DOHH2 (cell line): ENCODE measurements around the gene TLE3.

Experiments used
- H3F3A ChIP-seq: fragments of 200-600 bp; sonication (generic), shearing (Covaris generic); 2 replicates; pipeline ENCODE4 v1.6.0; 2016; ENCODE audit warnings: antibody characterized with exemption, mild to moderate bottlenecking; ENCODE audit not compliant: control insufficient read depth, insufficient read depth
- H3K27ac ChIP-seq: fragments of 200-600 bp; sonication (generic); 2 replicates; pipeline ENCODE4 v1.5.1; 2014; ENCODE audit warnings: low read depth, mild to moderate bottlenecking, low read length, moderate library complexity
- H3K27me3 ChIP-seq: fragments of 200-600 bp; sonication (generic); 2 replicates; pipeline ENCODE4 v1.6.1; 2014; ENCODE audit warnings: mild to moderate bottlenecking, low read length, mixed read lengths; ENCODE audit not compliant: control insufficient read depth
- H3K36me3 ChIP-seq: fragments of 200-600 bp; sonication (generic); 2 replicates; pipeline ENCODE4 v1.6.1; 2014; ENCODE audit warnings: mild to moderate bottlenecking, low read length, moderate library complexity, mixed read lengths; ENCODE audit not compliant: control insufficient read depth
- H3K4me1 ChIP-seq: fragments of 200-600 bp; sonication (generic); 2 replicates; pipeline ENCODE4 v1.6.1; 2014; ENCODE audit warnings: mild to moderate bottlenecking, low read length, mixed read lengths; ENCODE audit not compliant: control insufficient read depth
- H3K4me2 ChIP-seq: fragments of 200-600 bp; sonication (generic); 2 replicates; pipeline ENCODE4 v1.6.0; 2014; ENCODE audit warnings: mild to moderate bottlenecking, low read length, moderate library complexity
- H3K4me3 ChIP-seq: fragments of 200-600 bp; sonication (generic); 2 replicates; pipeline ENCODE4 v1.5.1; 2014; ENCODE audit warnings: mild to moderate bottlenecking, low read length, mixed read lengths
- H3K79me2 ChIP-seq: fragments of 200-600 bp; sonication (generic); 2 replicates; pipeline ENCODE4 v1.6.1; 2014; ENCODE audit warnings: mild to moderate bottlenecking, low read length, mixed read lengths; ENCODE audit not compliant: control insufficient read depth
- H3K9me2 ChIP-seq: fragments of 200-600 bp; sonication (generic); replicated peaks from 2 replicates; pipeline ENCODE4 v1.6.1; 2014; ENCODE audit warnings: mild to moderate bottlenecking, low read length, mixed read lengths; ENCODE audit not compliant: control insufficient read depth
- H3K9me3 ChIP-seq: fragments of 200-600 bp; sonication (generic); 2 replicates; pipeline ENCODE4 v1.6.1; 2014; ENCODE audit warnings: antibody characterized with exemption, low read length, mixed read lengths; ENCODE audit not compliant: control insufficient read depth, insufficient read depth
- H4K20me1 ChIP-seq: fragments of 200-600 bp; sonication (generic); 2 replicates; pipeline ENCODE4 v1.6.0; 2014; ENCODE audit warnings: low read depth, mild to moderate bottlenecking, antibody characterized with exemption, low read length, moderate library complexity; ENCODE audit not compliant: control insufficient read depth, insufficient read depth
- CTCF ChIP-seq: fragments of 200-600 bp; sonication (generic); IDR thresholded peaks from one replicate; pipeline ENCODE4 v1.5.1; 2014; ENCODE audit warnings: antibody characterized with exemption, mild to moderate bottlenecking, low read depth, low read length; ENCODE audit not compliant: poor library complexity, severe bottlenecking
- EZH2phosphoT487 ChIP-seq: fragments of 200-600 bp; sonication (generic); IDR thresholded peaks from 2 replicates; pipeline ENCODE4 v1.6.1; 2017; ENCODE audit warnings: borderline replicate concordance, mild to moderate bottlenecking, antibody characterized with exemption, low read length, moderate library complexity, mixed read lengths

Gene TLE3

DNA sequence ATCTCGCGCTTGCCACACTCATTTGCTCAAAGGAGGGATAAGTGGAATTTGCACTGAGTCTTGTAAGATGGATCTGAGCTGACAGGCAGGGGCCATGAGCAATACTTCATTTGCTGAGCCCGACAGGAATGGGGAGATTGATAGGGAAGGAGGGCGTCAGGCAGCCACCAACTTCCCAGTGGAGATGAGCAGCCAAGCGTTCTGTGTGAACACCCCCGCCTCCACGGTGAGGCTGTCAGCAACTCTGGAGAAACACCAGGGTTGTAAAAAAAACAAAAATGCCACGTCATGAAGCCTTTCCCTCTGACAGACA is 36.8 kb downstream of the TLE3 start:
- Histone ChIP-seq H3K36me3 (peaks cover 92% of the 10 kb centered on the region), H3K4me3 (no peak overlapping the region), H3F3A (no peaks in the 10 kb centered on the region), H3K27me3 (no peaks in the 10 kb centered on the region), H3K79me2 (no peaks in the 10 kb centered on the region), H3K27ac (no peak overlapping the region), H3K9me3 (no peaks in the 10 kb centered on the region), H3K4me1 (no peaks in the 10 kb centered on the region), H3K9me2 (no peaks in the 10 kb centered on the region), H4K20me1 (no peaks in the 10 kb centered on the region), H3K4me2 (no peak overlapping the region)
- TF ChIP-seq EZH2phosphoT487, result no peak
- no peak for TF ChIP-seq CTCF

DNA sequence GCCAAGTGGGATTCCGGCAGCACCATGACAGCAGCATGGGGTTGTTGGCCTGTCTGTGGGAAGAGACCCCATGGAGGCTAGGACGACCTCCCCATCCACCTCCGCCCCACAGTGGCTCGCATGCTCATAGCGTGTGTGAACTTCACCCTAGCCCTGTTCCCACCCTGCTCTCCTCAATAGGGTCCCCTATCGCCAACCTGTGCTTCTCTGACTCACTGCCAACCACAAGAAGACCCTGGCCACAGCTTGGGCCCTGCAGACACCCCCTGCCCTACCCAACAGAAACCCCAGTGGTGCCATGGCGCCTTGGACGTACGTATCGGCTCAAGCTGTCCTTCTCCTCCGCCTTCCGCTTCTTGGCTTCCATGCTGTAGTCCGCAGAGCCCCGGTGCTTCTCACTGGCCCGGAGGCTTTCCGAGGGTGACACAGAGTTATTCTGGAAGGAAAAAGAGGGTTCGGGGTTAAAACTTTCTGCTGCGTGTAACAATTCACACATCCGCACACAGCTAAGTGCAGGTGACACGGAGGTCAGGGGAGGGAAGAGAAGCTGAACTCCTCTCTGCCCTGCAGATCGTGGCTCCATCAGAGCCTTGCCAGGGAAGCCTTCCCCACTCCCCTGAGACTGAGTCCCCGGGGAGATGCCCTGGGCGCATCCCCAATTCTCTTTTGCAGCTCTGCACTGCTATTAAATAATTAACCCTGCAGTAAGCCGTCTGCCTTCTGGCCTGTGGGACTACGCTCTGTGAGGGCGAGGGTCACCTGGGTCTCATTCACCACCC is 37.3 kb downstream of the TLE3 start:
- Histone ChIP-seq H3K4me3 (no peak overlapping the region), H3K79me2 (no peaks in the 10 kb centered on the region), H3K27me3 (no peaks in the 10 kb centered on the region), H3F3A (no peaks in the 10 kb centered on the region), H3K27ac (no peak overlapping the region), H3K9me3 (no peaks in the 10 kb centered on the region), H3K4me2 (no peak overlapping the region), H3K4me1 (no peaks in the 10 kb centered on the region), H3K36me3 (peaks cover 93% of the 10 kb centered on the region), H3K9me2 (no peaks in the 10 kb centered on the region), H4K20me1 (no peaks in the 10 kb centered on the region)
- TF ChIP-seq CTCF (no peak), EZH2phosphoT487 (no peak)

GRCh38 chr15:70059476-70060213 is 38.1 kb downstream of the TLE3 start:
- Histone ChIP-seq H3K4me2 (no peak overlapping the region), H3K36me3 (peaks cover 94% of the 10 kb centered on the region), H3K27ac (no peak overlapping the region), H3K27me3 (no peaks in the 10 kb centered on the region), H3K9me2 (no peaks in the 10 kb centered on the region), H4K20me1 (no peaks in the 10 kb centered on the region), H3K4me3 (no peak overlapping the region), H3F3A (no peaks in the 10 kb centered on the region), H3K4me1 (no peaks in the 10 kb centered on the region), H3K79me2 (no peaks in the 10 kb centered on the region), H3K9me3 (no peaks in the 10 kb centered on the region)
- TF ChIP-seq EZH2phosphoT487, result no peak
- TF ChIP-seq CTCF, result no peak
